ENCODE data around the gene PRSS12.
A peak's percentile ranks its signal among the peaks of the same experiment; 100 is the strongest.

The PRSS12 gene

GRCh38 chr4:118357601-118358000 lies 4.8 kb upstream of the PRSS12 start:
- H3K4me2 ChIP-seq (ENCODE audit: low read length): no peak overlapping the region
- no peaks in the 10 kb centered on the region for H3K79me2 ChIP-seq
- no peaks in the 10 kb centered on the region for H3K36me3 ChIP-seq (ENCODE audit: control insufficient read depth, insufficient read depth, low read length)
- H3K9me3 ChIP-seq (ENCODE audit: control insufficient read depth, low read length): no peaks in the 10 kb centered on the region
- H2AFZ ChIP-seq: no peak overlapping the region
- H3K27ac ChIP-seq: no peak overlapping the region
- H3K4me1 ChIP-seq: no peaks in the 10 kb centered on the region
- TF ChIP-seq, protein P1, sequence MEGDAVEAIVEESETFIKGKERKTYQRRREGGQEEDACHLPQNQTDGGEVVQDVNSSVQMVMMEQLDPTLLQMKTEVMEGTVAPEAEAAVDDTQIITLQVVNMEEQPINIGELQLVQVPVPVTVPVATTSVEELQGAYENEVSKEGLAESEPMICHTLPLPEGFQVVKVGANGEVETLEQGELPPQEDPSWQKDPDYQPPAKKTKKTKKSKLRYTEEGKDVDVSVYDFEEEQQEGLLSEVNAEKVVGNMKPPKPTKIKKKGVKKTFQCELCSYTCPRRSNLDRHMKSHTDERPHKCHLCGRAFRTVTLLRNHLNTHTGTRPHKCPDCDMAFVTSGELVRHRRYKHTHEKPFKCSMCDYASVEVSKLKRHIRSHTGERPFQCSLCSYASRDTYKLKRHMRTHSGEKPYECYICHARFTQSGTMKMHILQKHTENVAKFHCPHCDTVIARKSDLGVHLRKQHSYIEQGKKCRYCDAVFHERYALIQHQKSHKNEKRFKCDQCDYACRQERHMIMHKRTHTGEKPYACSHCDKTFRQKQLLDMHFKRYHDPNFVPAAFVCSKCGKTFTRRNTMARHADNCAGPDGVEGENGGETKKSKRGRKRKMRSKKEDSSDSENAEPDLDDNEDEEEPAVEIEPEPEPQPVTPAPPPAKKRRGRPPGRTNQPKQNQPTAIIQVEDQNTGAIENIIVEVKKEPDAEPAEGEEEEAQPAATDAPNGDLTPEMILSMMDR (IDR thresholded peaks at IDR 0.05): no peak
- H3K9ac ChIP-seq: no peak overlapping the region
- no peak overlapping the region for H3K4me3 ChIP-seq (ENCODE audit: low read depth, low read length)
- H3K27me3 ChIP-seq (ENCODE audit: control insufficient read depth, insufficient read depth, low read length): no peaks in the 10 kb centered on the region

GRCh38 chr4:118356731-118357130 lies 3.9 kb upstream of the PRSS12 start:
- Histone ChIP-seq H3K4me1 (no peaks in the 10 kb centered on the region), H3K79me2 (no peaks in the 10 kb centered on the region), H3K27me3 (ENCODE audit: control insufficient read depth, insufficient read depth, low read length) (no peaks in the 10 kb centered on the region), H3K27ac (no peak overlapping the region), H3K4me3 (ENCODE audit: low read depth, low read length) (no peak overlapping the region), H3K9ac (no peak overlapping the region), H2AFZ (no peak overlapping the region), H3K36me3 (ENCODE audit: control insufficient read depth, insufficient read depth, low read length) (no peaks in the 10 kb centered on the region), H3K9me3 (ENCODE audit: control insufficient read depth, low read length) (no peaks in the 10 kb centered on the region), H3K4me2 (ENCODE audit: low read length) (no peak overlapping the region)
- TF ChIP-seq, protein P1 (IDR thresholded peaks at IDR 0.05): no peak

DNA sequence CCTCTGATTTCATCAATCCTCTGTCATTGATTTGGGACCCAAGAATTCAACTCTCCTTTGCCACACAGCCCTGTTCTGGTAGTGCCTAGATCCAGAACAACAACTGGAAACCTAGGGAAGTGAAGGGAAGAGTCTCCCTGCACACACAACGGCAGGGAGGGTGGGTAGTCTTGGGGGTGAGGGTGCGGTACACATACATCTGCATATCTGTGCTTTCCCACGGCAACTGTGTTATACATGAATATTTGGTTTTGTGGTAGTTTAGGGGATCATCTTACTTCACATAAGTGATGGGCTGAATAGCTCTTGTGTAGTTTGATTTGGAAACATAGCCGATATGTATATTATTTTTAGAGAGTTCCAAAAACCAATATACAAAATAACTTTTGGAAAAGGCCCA lies 3.3 kb upstream of the PRSS12 start:
- Histone ChIP-seq H3K4me3 (ENCODE audit: low read depth, low read length) (no peak overlapping the region), H2AFZ (no peak overlapping the region), H3K9ac (no peak overlapping the region), H3K36me3 (ENCODE audit: control insufficient read depth, insufficient read depth, low read length) (no peaks in the 10 kb centered on the region), H3K27ac (no peak overlapping the region), H3K9me3 (ENCODE audit: control insufficient read depth, low read length) (no peaks in the 10 kb centered on the region), H3K27me3 (ENCODE audit: control insufficient read depth, insufficient read depth, low read length) (no peaks in the 10 kb centered on the region), H3K79me2 (no peaks in the 10 kb centered on the region), H3K4me2 (ENCODE audit: low read length) (no peak overlapping the region), H3K4me1 (no peaks in the 10 kb centered on the region)
- TF ChIP-seq, protein P1 (IDR thresholded peaks at IDR 0.05): no peak

DNA sequence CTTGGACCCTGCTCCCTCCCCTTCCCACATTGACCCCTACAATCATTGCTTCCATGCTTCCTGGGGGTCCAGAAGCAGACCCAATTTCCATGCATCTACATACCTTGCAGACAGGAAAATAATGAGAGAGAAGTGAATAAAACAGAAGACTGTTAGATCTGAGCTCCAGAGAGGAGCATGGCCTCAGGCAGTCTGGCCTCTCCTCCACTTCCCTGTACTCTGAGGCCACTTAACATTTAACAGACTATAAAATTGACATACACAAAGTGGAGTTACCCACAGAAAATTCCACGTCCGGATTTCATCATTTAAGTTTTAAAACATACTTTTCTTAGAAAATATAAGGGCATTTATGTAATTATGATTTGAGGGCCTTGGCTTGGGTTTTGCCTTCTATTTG lies 2.1 kb upstream of the PRSS12 start:
- H3K4me1 ChIP-seq: no peaks in the 10 kb centered on the region

GRCh38 chr4:118353534-118354030 lies 779 bp upstream of the PRSS12 start:
- H2AFZ ChIP-seq: peak overlapping the region; percentile 54
- peak overlapping the region; percentile 35 for H3K4me3 ChIP-seq (ENCODE audit: low read depth, low read length)
- H3K27ac ChIP-seq: no peak overlapping the region
- peak overlapping the region; percentile 68 for H3K4me2 ChIP-seq (ENCODE audit: low read length)
- TF ChIP-seq, protein P1 (IDR thresholded peaks at IDR 0.05): no peak
- no peaks in the 10 kb centered on the region for H3K27me3 ChIP-seq (ENCODE audit: control insufficient read depth, insufficient read depth, low read length)
- no peaks in the 10 kb centered on the region for H3K4me1 ChIP-seq
- no peaks in the 10 kb centered on the region for H3K36me3 ChIP-seq (ENCODE audit: control insufficient read depth, insufficient read depth, low read length)
- no peaks in the 10 kb centered on the region for H3K79me2 ChIP-seq
- H3K9ac ChIP-seq: no peak overlapping the region
- no peaks in the 10 kb centered on the region for H3K9me3 ChIP-seq (ENCODE audit: control insufficient read depth, low read length)

More for the DNA sequence above, 2.1 kb upstream of the PRSS12 start:
- H3K79me2 ChIP-seq: no peaks in the 10 kb centered on the region
- H3K9ac ChIP-seq: no peak overlapping the region
- H3K4me3 ChIP-seq (ENCODE audit: low read depth, low read length): no peak overlapping the region
- no peak overlapping the region for H2AFZ ChIP-seq
- no peak overlapping the region for H3K4me2 ChIP-seq (ENCODE audit: low read length)
- no peaks in the 10 kb centered on the region for H3K9me3 ChIP-seq (ENCODE audit: control insufficient read depth, low read length)
- no peak overlapping the region for H3K27ac ChIP-seq
- H3K36me3 ChIP-seq (ENCODE audit: control insufficient read depth, insufficient read depth, low read length): no peaks in the 10 kb centered on the region
- TF ChIP-seq, protein P1 (IDR thresholded peaks at IDR 0.05): no peak
- no peaks in the 10 kb centered on the region for H3K27me3 ChIP-seq (ENCODE audit: control insufficient read depth, insufficient read depth, low read length)
